ENCODE data around the gene RABGAP1L. TPM values are rescaled to one million over a fixed set of nuclear protein-coding genes. Genes with fewer than 3 reads are reported as not detected.

The RABGAP1L gene
- total and polyA plus RNA-seq, 10 of the 15 experiments (the other 5 are each of a cell fraction or from before 2014, with no cell fraction given), result 5.8 to 194 (median 113) TPM

GRCh38 chr1:174274452-174274851, 115.1 kb downstream of the RABGAP1L start (continued):
- TF ChIP-seq E2F8 (IDR thresholded peaks at IDR 0.05; ENCODE audit: low read depth, partially characterized antibody) (no peak), SIX5 (IDR thresholded peaks at IDR 0.05; ENCODE audit: low read depth, low read length, severe bottlenecking) (no peak), NFXL1 (IDR thresholded peaks at IDR 0.05; ENCODE audit: borderline replicate concordance) (no peak), MXI1 (IDR thresholded peaks at IDR 0.05; ENCODE audit: low read depth, low read length) (no peak), STAT3 (IDR thresholded peaks at IDR 0.05; ENCODE audit: low read depth, low read length) (no peak), CBX5 (IDR thresholded peaks at IDR 0.05; ENCODE audit: low read depth) (no peak), WRNIP1 (IDR thresholded peaks at IDR 0.05; ENCODE audit: borderline replicate concordance, low read depth, low read length) (no peak), PAX5 (IDR thresholded peaks at IDR 0.05; ENCODE audit: borderline replicate concordance, low read depth, low read length) (no peak), TBL1XR1 (IDR thresholded peaks at IDR 0.05; ENCODE audit: low read depth, low read length) (no peak), POLR2AphosphoS5 (IDR thresholded peaks at IDR 0.05; ENCODE audit: low read length) (no peak)

- Histone ChIP-seq H3K4me3 (no peak overlapping the region), H3K4me1 (ENCODE audit: control insufficient read depth, insufficient read depth, low read length) (peaks cover 7% of the 10 kb centered on the region), H4K20me1 (ENCODE audit: control insufficient read depth, insufficient read depth) (no peaks in the 10 kb centered on the region), H3K36me3 (ENCODE audit: control insufficient read depth in 2 of 2, insufficient read depth in 2 of 2, low read length in 1 of 2) (no peaks in the 10 kb centered on the region; a peak in 1 of 4 replicates), H3K9ac (ENCODE audit: control insufficient read depth, insufficient read depth, low read length) (no peak overlapping the region), H3K27ac (ENCODE audit: control insufficient read depth, insufficient read depth) (no peak overlapping the region), H3K9me3 (replicated peaks; ENCODE audit: control insufficient read depth, insufficient read depth, low read length) (no peaks in the 10 kb centered on the region; the same call in 1 of the 3 replicates), H2AFZ (ENCODE audit: control insufficient read depth, low read depth, low read length) (no peak overlapping the region), H3K4me2 (ENCODE audit: control insufficient read depth, insufficient read depth) (no peak overlapping the region), H3K79me2 (ENCODE audit: control insufficient read depth, insufficient read depth, low read length) (no peaks in the 10 kb centered on the region), H3K27me3 (replicated peaks in 1 of 2; ENCODE audit: control insufficient read depth in 2 of 2, insufficient read depth in 2 of 2, low read length in 1 of 2) (no peaks in the 10 kb centered on the region)
- SMC1A ChIA-PET (ENCODE audit: uncharacterized antibody, unreplicated experiment), result no interaction called here
- DNase-seq (ENCODE audit: low read depth, low spot score), result no peak
- intact Hi-C loops (cut with micrococcal nuclease; ENCODE audit: unreplicated experiment) (no loop called here), in situ Hi-C loops (cut with MboI) (no loop called here)
- BruUV-seq (replicated peaks), result no TSS peak
- POLR2A ChIA-PET, result no interaction called here
- whole genome bisulfite sequencing (ENCODE audit: insufficient coverage, insufficient replicate concordance, low lambda C conversion rate, missing lambda C conversion rate), result 38% methylated on average over 2 of the region's 2 CpGs
- no peak for ATAC-seq
- no peak for FAIRE-seq
- RAD21 ChIA-PET (ENCODE audit: unreplicated experiment), result interaction anchor here (1.4 kb wide), 1 partner anchor 13 kb away, joined by 5 read pairs; no protein-coding TSS in a partner anchor
- CTCF ChIA-PET, result interaction anchor here (1.3 to 5.9 kb wide), 2 partner anchors 12 to 871 kb away, joined by 4 to 44 read pairs; no protein-coding TSS in a partner anchor
- TF ChIP-seq HCFC1 (IDR thresholded peaks at IDR 0.05; ENCODE audit: low read length) (no peak), ZZZ3 (IDR thresholded peaks at IDR 0.05; ENCODE audit: control insufficient read depth, insufficient read length, low read depth) (no peak), MEF2A (IDR thresholded peaks at IDR 0.05; ENCODE audit: insufficient read depth, low read depth, low read length) (no peak), MAX (IDR thresholded peaks at IDR 0.05; ENCODE audit: low read depth, low read length) (no peak), DPF2 (IDR thresholded peaks at IDR 0.05) (no peak), ZBTB40 (IDR thresholded peaks at IDR 0.05; ENCODE audit: borderline replicate concordance) (no peak), NR2F1 (conservative IDR thresholded peaks at IDR 0.05) (no peak), RB1 (IDR thresholded peaks at IDR 0.05; ENCODE audit: borderline replicate concordance) (no peak)
These were observed 115.6 kb downstream of the RABGAP1L start for GRCh38 chr1:174274884-174275283.

Data from GM12878 (cell line).